HG02759 (cell line): ENCODE results near the gene SPA17.

Experiments used
- ATAC-seq: cut with Tn5 transposase; IDR thresholded peaks from one replicate; pipeline ENCODE4 v1.9.1; 2021; ENCODE audit warnings: mild to moderate bottlenecking, moderate library complexity; ENCODE audit not compliant: unreplicated experiment

Gene SPA17

GRCh38 chr11:124661553-124661952 lies 12.2 kb upstream of the SPA17 start:
- ATAC-seq: no peak

GRCh38 chr11:124662106-124662505 lies 11.6 kb upstream of the SPA17 start:
- ATAC-seq: no peak

GRCh38 chr11:124663861-124664260 lies 9.8 kb upstream of the SPA17 start:
- ATAC-seq: no peak

GRCh38 chr11:124667601-124668000 lies 6.1 kb upstream of the SPA17 start:
- no peak for ATAC-seq

GRCh38 chr11:124669193-124669592 lies 4.5 kb upstream of the SPA17 start:
- peak; percentile 26 for ATAC-seq

- ATAC-seq: peak; percentile 22
These were observed 3.0 kb upstream of the SPA17 start for GRCh38 chr11:124670732-124671131.

GRCh38 chr11:124672536-124673215 lies 1.0 kb upstream of the SPA17 start:
- no peak for ATAC-seq

GRCh38 chr11:124674168-124674517 lies 439 bp downstream of the SPA17 start:
- no peak for ATAC-seq

GRCh38 chr11:124674571-124674970 lies 867 bp downstream of the SPA17 start:
- ATAC-seq: no peak

GRCh38 chr11:124676386-124676785 lies 2.7 kb downstream of the SPA17 start:
- ATAC-seq: no peak

GRCh38 chr11:124678416-124678815 lies 4.7 kb downstream of the SPA17 start:
- no peak for ATAC-seq

- no peak for ATAC-seq
These were observed 7.7 kb downstream of the SPA17 start for GRCh38 chr11:124681421-124681820.

- no peak for ATAC-seq
These were observed 8.7 kb downstream of the SPA17 start for GRCh38 chr11:124682443-124682842.

GRCh38 chr11:124693142-124693541 lies 19.4 kb downstream of the SPA17 start:
- no peak for ATAC-seq

GRCh38 chr11:124699547-124699946 lies 25.8 kb downstream of the SPA17 start:
- ATAC-seq: no peak

- ATAC-seq: no peak
These were observed 26.3 kb downstream of the SPA17 start for GRCh38 chr11:124700028-124700427.

GRCh38 chr11:124707829-124708228 lies 34.1 kb downstream of the SPA17 start:
- ATAC-seq: no peak

- no peak for ATAC-seq
These were observed 38.7 kb downstream of the SPA17 start for GRCh38 chr11:124712392-124712791.

GRCh38 chr11:124716591-124716990 lies 42.9 kb downstream of the SPA17 start:
- ATAC-seq: no peak

GRCh38 chr11:124717421-124717785 lies 43.7 kb downstream of the SPA17 start:
- ATAC-seq: no peak

GRCh38 chr11:124717786-124718651 lies 44.3 kb downstream of the SPA17 start:
- ATAC-seq: peak; percentile 63

- ATAC-seq: no peak
These were observed 45.1 kb downstream of the SPA17 start for GRCh38 chr11:124718801-124719200.
